HUES64 (cell line): ENCODE data around the gene FRMD8.

Experiments used
- H3K27ac ChIP-seq: 2 replicates; pipeline ENCODE4 v1.7.0; 2013; ENCODE audit warnings: low read depth, low read length, inconsistent platforms
- H3K27me3 ChIP-seq: 2 replicates; pipeline ENCODE4 v1.6.1; 2013; ENCODE audit warnings: mild to moderate bottlenecking, low read length; ENCODE audit not compliant: insufficient read depth
- H3K36me3 ChIP-seq: 2 replicates; pipeline ENCODE4 v1.6.1; 2013; ENCODE audit warnings: mild to moderate bottlenecking, low read length; ENCODE audit not compliant: insufficient read depth
- H3K4me1 ChIP-seq: 2 replicates; pipeline ENCODE4 v1.6.1; 2013; ENCODE audit warnings: mild to moderate bottlenecking, low read length, moderate library complexity; ENCODE audit not compliant: insufficient read depth
- H3K4me3 ChIP-seq: 2 replicates; pipeline ENCODE4 v1.5.1; 2013; ENCODE audit warnings: mild to moderate bottlenecking, low read length, moderate library complexity
- H3K9ac ChIP-seq: 2 replicates; pipeline ENCODE4 v1.6.1; 2013; ENCODE audit warnings: mild to moderate bottlenecking, low read depth, low read length
- H3K9me3 ChIP-seq: 2 replicates; pipeline ENCODE4 v1.6.1; 2013; ENCODE audit warnings: low read depth, low read length; ENCODE audit not compliant: insufficient read depth
- WGBS: fragments of 150-250, 120-280 bp; methylation state at CpG from one replicate; pipeline ENCODE4 v1.1.7; 2013; ENCODE audit warnings: missing lambda C conversion rate; 5-methylcytosine and 5-hydroxymethylcytosine counted together

FRMD8 gene

GRCh38 chr11:65395961-65396530 lies 9.6 kb downstream of the FRMD8 start:
- 94% methylated on average over 15 of the region's 15 CpGs for whole genome bisulfite sequencing
- 0 out of 2 replicates have a peak, but pooled peaks cover 2% of the 10 kb centered on the region for H3K4me1 ChIP-seq
- H3K9me3 ChIP-seq, result no peaks in the 10 kb centered on the region
- no peaks in the 10 kb centered on the region for H3K27me3 ChIP-seq
- H3K4me3 ChIP-seq, result no peak overlapping the region
- H3K9ac ChIP-seq, result no peak overlapping the region
- H3K36me3 ChIP-seq, result peaks cover 30% of the 10 kb centered on the region
- no peak overlapping the region for H3K27ac ChIP-seq

GRCh38 chr11:65396769-65397745 lies 10.6 kb downstream of the FRMD8 start:
- Histone ChIP-seq H3K9ac (no peak overlapping the region), H3K36me3 (peaks cover 31% of the 10 kb centered on the region), H3K27ac (no peak overlapping the region), H3K4me1 (0 out of 2 replicates have a peak, but pooled peaks cover 4% of the 10 kb centered on the region), H3K27me3 (no peaks in the 10 kb centered on the region), H3K9me3 (no peaks in the 10 kb centered on the region), H3K4me3 (no peak overlapping the region)
- WGBS, result 96% methylated on average over 38 of the region's 38 CpGs

DNA sequence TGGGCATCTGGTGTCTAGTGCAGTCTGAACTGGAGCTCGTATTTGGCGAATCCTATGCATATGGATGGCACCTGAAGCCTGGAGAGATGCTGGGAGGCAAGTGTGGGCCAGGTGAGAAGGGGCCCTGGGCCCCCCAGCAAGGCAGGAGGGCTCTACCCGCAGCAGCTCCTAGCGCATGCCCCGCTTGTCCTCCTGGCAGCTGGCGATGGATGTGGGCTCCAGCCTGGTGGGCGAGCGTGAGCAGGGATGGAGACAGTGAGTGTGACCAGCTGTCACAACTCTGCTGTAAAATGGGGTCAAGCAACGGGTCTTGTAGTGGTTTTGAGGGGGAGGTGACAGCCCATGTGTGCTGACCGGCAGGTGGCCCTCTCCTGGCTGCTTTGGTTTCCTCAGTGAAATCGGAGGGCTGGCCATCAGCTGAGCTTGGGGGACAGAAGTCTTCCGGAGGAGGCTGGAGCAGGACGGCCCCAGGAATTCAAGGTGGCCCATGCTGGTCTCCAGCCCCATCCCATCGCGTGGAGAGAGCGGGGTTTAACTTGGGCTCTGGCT lies 12.0 kb downstream of the FRMD8 start:
- no peak overlapping the region for H3K9ac ChIP-seq
- WGBS, result 89% methylated on average over 16 of the region's 16 CpGs
- H3K27ac ChIP-seq, result no peak overlapping the region
- 0 out of 2 replicates have a peak, but pooled peaks cover 4% of the 10 kb centered on the region for H3K4me1 ChIP-seq
- H3K9me3 ChIP-seq, result no peaks in the 10 kb centered on the region
- no peak overlapping the region for H3K4me3 ChIP-seq
- H3K36me3 ChIP-seq, result peaks cover 33% of the 10 kb centered on the region
- no peaks in the 10 kb centered on the region for H3K27me3 ChIP-seq

GRCh38 chr11:65399249-65399648 lies 12.8 kb downstream of the FRMD8 start:
- Histone ChIP-seq H3K9ac (no peak overlapping the region), H3K9me3 (no peaks in the 10 kb centered on the region), H3K4me1 (0 out of 2 replicates have a peak, but pooled peaks cover 4% of the 10 kb centered on the region), H3K27me3 (no peaks in the 10 kb centered on the region), H3K36me3 (peaks cover 32% of the 10 kb centered on the region), H3K4me3 (no peak overlapping the region), H3K27ac (no peak overlapping the region)
- WGBS, result 94% methylated on average over 13 of the region's 13 CpGs

DNA sequence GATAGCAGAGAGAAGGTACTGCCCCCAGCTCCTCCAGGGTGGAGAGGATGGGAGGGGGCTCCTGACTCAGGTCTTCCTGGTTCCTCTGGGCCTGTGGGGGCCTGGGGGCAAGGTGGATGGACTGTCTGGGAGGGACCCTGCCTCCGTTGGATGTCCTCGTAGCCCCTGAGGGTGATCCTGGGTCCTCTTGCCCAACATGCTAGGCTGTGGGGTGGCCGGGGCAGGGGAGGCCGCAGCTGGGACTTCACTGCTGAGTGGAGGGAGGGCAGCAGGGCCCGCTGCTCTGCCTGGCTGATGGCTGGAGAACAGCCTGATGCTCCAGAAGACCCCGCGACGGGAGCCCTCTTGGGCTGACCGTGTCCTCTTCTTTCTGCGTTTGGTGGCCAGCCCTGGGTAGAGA lies 13.4 kb downstream of the FRMD8 start:
- Histone ChIP-seq H3K9ac (no peak overlapping the region), H3K27me3 (no peaks in the 10 kb centered on the region), H3K4me1 (0 out of 2 replicates have a peak, but pooled peaks cover 4% of the 10 kb centered on the region), H3K4me3 (no peak overlapping the region), H3K36me3 (peaks cover 26% of the 10 kb centered on the region), H3K9me3 (no peaks in the 10 kb centered on the region), H3K27ac (no peak overlapping the region)
- 95% methylated on average over 10 of the region's 10 CpGs for WGBS

DNA sequence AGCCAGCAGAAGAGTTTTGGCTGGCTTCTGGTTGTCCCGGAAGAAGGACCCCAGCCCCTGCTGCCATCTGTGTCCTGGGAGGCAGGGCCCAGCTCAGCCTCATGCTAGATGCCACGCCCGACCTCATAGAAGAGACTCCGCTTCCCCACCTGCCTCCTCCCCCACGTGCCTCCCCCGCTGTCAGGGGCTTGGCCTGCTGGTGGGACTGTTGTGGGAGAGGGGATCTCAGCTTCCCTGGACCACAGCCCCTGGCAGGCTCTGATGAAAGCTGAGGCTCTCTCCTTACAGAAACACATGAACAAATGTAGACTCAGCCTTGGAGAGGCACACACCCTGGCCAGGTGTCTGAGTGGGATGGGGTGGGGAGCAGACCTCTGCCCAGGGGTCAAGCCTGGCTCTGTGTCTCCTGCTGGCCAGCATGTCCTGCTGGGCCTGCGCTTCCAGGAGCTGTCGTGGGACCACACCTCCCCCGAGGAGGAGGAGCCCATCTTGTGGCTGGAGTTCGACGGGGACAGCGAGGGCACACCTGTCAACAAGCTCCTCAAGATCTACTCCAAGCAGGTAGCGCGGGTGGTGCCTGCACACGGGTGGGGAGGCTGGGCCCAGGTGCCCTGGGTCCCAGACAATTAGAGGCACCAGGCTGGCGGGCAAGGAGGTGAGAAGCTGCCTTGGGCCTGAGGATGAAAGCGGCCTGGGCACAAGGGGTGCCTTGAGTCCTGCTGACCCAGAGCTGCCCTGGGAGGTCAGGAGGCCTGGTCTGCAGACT lies 14.1 kb downstream of the FRMD8 start:
- H3K36me3 ChIP-seq, result peaks cover 31% of the 10 kb centered on the region
- no peaks in the 10 kb centered on the region for H3K9me3 ChIP-seq
- H3K4me1 ChIP-seq, result 0 out of 2 replicates have a peak, but pooled peaks cover 4% of the 10 kb centered on the region
- H3K27ac ChIP-seq, result no peak overlapping the region
- H3K4me3 ChIP-seq, result no peak overlapping the region
- H3K27me3 ChIP-seq, result no peaks in the 10 kb centered on the region
- no peak overlapping the region for H3K9ac ChIP-seq
- 88% methylated on average over 15 of the region's 17 CpGs for WGBS

DNA sequence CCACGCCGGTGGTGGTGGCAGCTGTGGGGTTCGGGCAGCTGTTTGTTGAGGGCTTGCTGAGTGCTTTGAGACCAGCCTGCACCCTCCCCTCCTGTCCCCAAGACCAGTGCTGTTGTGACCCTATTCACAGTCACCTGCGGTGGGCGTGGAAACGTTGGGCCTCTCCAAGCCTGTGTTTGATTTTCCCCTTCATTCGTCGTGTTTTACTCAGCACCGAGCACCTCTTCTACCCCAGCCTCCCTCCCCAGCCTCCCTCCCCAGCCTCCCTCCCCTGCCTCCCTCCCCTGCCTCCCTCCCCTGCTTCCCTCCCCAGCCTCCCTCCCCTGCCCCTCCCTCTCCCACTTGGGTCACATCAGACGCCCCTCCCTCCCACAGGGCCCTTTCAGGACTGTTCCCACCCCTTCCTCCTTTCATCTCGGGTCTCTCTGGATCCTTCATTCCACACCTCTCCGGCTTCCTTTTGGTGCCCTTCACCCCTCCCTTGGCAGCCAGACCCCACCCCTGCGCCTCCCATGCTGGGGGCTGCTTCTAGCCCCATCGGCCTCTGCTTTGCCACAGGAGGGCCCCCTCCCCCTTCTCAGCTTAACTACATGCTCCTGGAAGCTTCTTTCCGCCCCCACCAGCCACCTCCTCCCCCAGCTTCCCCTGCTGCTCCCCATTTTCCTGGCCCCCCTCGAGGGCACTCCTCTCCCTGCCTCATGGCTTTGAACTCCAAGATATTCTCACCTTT lies 14.8 kb downstream of the FRMD8 start:
- no peaks in the 10 kb centered on the region for H3K9me3 ChIP-seq
- no peaks in the 10 kb centered on the region for H3K27me3 ChIP-seq
- no peak overlapping the region for H3K9ac ChIP-seq
- peaks cover 33% of the 10 kb centered on the region for H3K36me3 ChIP-seq
- no peak overlapping the region for H3K4me3 ChIP-seq
- WGBS, result 75% methylated on average over 16 of the region's 16 CpGs
- H3K4me1 ChIP-seq, result 0 out of 2 replicates have a peak, but pooled peaks cover 4% of the 10 kb centered on the region
- no peak overlapping the region for H3K27ac ChIP-seq

DNA sequence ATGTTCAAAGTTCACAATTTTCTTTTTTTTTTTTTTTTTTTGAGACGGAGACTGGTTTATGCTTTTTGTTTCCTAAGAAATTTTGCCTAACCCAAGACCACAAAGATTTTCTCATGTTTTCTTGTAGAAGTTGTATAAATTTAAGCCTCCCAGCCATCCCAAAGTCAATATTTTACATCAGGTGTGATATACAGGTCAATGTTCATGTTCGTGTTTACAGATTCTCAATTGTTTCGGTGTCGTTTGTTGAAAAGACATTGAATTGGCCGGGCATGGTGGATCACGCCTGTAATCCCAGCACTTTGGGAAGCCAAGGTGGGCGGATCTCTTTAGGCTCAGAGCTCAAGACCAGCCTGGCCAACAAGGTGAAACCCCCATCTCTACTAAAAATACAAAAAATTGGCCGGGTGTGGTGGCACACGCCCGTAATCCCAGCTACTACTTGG lies 15.4 kb downstream of the FRMD8 start:
- H3K36me3 ChIP-seq, result peaks cover 33% of the 10 kb centered on the region
- no peaks in the 10 kb centered on the region for H3K27me3 ChIP-seq
- H3K27ac ChIP-seq, result no peak overlapping the region
- 94% methylated on average over 9 of the region's 10 CpGs for WGBS
- no peaks in the 10 kb centered on the region for H3K9me3 ChIP-seq
- no peak overlapping the region for H3K9ac ChIP-seq
- 0 out of 2 replicates have a peak, but pooled peaks cover 4% of the 10 kb centered on the region for H3K4me1 ChIP-seq
- H3K4me3 ChIP-seq, result no peak overlapping the region

DNA sequence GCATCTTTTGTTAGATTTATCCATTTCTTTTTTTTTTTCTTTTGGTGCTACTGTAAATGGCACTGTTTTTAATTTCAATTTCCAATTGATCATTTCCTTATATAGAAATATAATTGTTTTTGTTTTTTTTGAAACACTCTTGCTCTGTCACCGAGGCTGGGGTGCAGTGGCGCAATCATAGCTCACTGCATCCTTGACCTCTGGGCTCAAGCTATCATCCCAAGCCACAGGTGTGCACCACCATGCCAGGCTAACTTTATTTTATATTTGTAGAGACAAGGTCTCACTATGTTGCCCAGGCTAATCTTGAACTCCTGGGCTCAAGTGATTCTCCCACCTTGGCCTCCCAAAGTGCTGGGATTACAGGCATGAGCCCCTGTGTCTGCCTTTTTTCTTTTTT lies 16.4 kb downstream of the FRMD8 start:
- H3K4me1 ChIP-seq, result 0 out of 2 replicates have a peak, but pooled peaks cover 4% of the 10 kb centered on the region
- WGBS, result 87% methylated on average over 2 of the region's 2 CpGs
- H3K27me3 ChIP-seq, result no peaks in the 10 kb centered on the region
- H3K27ac ChIP-seq, result no peak overlapping the region
- H3K9me3 ChIP-seq, result no peaks in the 10 kb centered on the region
- no peak overlapping the region for H3K9ac ChIP-seq
- H3K36me3 ChIP-seq, result peaks cover 26% of the 10 kb centered on the region
- no peak overlapping the region for H3K4me3 ChIP-seq

DNA sequence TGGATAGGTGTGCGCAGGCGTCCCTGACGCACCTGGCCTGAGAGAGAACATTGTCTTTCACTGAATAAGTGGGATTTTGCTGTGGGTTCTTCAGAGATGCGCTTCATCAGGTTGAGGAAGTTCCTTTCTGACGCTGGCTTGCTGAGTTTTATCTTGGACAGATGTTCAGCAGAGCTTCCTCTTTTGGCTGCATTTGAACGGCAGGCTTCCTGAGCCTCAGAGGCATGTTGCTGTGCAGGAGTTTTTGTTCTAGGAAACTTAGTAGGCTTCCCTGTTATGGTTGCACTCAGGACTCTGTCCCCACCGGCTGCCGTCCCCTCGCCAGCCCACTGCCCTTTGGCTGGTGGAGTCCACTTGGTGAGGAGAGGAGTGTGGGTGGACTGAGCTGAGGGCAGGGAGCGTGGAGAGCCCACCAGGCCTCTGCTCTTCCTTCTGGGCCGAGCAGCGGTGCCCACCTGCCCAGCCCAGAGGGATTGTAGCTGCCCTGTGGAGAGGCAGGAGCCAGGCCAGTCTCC lies 17.2 kb downstream of the FRMD8 start:
- Histone ChIP-seq H3K9ac (no peak overlapping the region), H3K9me3 (no peaks in the 10 kb centered on the region)

More for the DNA sequence above, 17.2 kb downstream of the FRMD8 start:
- Histone ChIP-seq H3K27ac (no peak overlapping the region), H3K27me3 (no peaks in the 10 kb centered on the region), H3K4me1 (0 out of 2 replicates have a peak, but pooled peaks cover 4% of the 10 kb centered on the region), H3K36me3 (peaks cover 25% of the 10 kb centered on the region), H3K4me3 (no peak overlapping the region)
- WGBS, result 96% methylated on average over 12 of the region's 12 CpGs
